Ishikawa (cell line): ENCODE results near the gene NOS1AP.

Experiments
- NFIC ChIP-seq: IDR thresholded peaks from 2 replicates; pipeline ENCODE4 v1.6.1; 2012
- RAD21 ChIP-seq: IDR thresholded peaks from 2 replicates; pipeline ENCODE4 v1.6.1; 2012; ENCODE audit warnings: low read depth

DNA sequence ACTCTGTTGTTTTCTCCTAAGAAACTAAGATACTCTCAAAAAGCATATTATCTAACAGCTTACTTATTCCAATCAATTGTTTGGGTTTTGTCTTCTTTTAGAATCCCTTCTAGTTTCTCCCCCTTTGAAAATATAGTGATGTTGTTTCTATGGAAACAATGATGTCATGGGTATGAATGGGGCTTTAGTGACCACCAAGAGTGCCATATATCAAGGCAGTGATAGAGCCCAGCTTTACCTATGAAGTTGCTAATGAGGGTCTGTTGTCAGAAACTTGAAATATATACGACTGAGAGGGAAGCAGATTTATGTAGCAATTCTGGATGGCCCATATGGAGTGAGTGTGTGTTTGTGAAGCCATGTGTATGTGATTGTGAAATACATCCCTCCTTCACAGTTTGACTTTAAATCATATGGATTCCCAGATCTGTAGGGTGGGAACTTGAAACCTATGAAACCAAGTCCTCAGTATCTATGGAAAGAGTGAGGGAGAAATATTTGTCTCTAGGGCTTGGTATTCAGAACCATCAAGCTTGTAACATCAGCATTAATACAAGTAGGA lies 190.5 kb downstream of the NOS1AP start:
- no peak for TF ChIP-seq NFIC
- no peak for TF ChIP-seq RAD21
